Coronary artery (tissue), 2 donors: ENCODE measurements around the gene POFUT2.

Experiments used
- DNase-seq: peaks from one replicate; pipeline ENCODE4 v3.0.0-alpha.2; 2017; ENCODE audit warnings: low spot score
- H3K27ac ChIP-seq, 2 donors: fragments of 200-600 bp; sonication (generic); one replicate each; pipeline ENCODE4 v1.5.1; 2016 to 2019
- H3K4me3 ChIP-seq: fragments of 200-600 bp; sonication (generic); 2 replicates; pipeline ENCODE4 v1.5.1; 2016; ENCODE audit warnings: mild to moderate bottlenecking, moderate library complexity
- CTCF ChIP-seq: fragments of 200-600 bp; sonication (generic); IDR thresholded peaks from one replicate; pipeline ENCODE4 v1.5.1; 2019; ENCODE audit warnings: antibody characterized with exemption

Gene POFUT2

GRCh38 chr21:45330075-45330781 lies 42.5 kb upstream of the POFUT2 start:
- no peak for DNase-seq
- TF ChIP-seq CTCF = no peak
- no peak overlapping the region for H3K4me3 ChIP-seq
- H3K27ac ChIP-seq = peak overlapping the region; percentile 16 to 28

GRCh38 chr21:45329261-45330074 lies 41.8 kb upstream of the POFUT2 start:
- DNase-seq = no peak
- TF ChIP-seq CTCF = no peak
- Histone ChIP-seq H3K4me3 (no peak overlapping the region), H3K27ac (peak overlapping the region; percentile 16 to 28)

GRCh38 chr21:45328198-45329091 lies 40.8 kb upstream of the POFUT2 start:
- Histone ChIP-seq H3K27ac (no peak overlapping the region), H3K4me3 (no peak overlapping the region)
- no peak for DNase-seq
- TF ChIP-seq CTCF = no peak

GRCh38 chr21:45327441-45328197 lies 39.9 kb upstream of the POFUT2 start:
- Histone ChIP-seq H3K4me3 (no peak overlapping the region), H3K27ac (no peak overlapping the region)
- TF ChIP-seq CTCF = no peak
- no peak for DNase-seq

GRCh38 chr21:45326891-45327440 lies 39.3 kb upstream of the POFUT2 start:
- Histone ChIP-seq H3K27ac (no peak overlapping the region), H3K4me3 (no peak overlapping the region)
- no peak for TF ChIP-seq CTCF
- DNase-seq = no peak

GRCh38 chr21:45326169-45326851 lies 38.6 kb upstream of the POFUT2 start:
- no peak for TF ChIP-seq CTCF
- no peak overlapping the region for H3K27ac ChIP-seq
- H3K4me3 ChIP-seq = no peak overlapping the region
- no peak for DNase-seq
